Iris pigment epithelial cell (primary cell): ENCODE measurements around the gene RND1.
A peak's percentile ranks its signal among the peaks of the same experiment; 100 is the strongest.
"Not testable (repeated sequence)": the region's sequence is repeated elsewhere in the genome, so short reads cannot be mapped to it uniquely, and the experiment has no call there.

Source experiments
- DNase-seq: peaks from one replicate; pipeline ENCODE4 v3.0.0-alpha.2; 2011; ENCODE audit warnings: low read depth

RND1 gene

DNA sequence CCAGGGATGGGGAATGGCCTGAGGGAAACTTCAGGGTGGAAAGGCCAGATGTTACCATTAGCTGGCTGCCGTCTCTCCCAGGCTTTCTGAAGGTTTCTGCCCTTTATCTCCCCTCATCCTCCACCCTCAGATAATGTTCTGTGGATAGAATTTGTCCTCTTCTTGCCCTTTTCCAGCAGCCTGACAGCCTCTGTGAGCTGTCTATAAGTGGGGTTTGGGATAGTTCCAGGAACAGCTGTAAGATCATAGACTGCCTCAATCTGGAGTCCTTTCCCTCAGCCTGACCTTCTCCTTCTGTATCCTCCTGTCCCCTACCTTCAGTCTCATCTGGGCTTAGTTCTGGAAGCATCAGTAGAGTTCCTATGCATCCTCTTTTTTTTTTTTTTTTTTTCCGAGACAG, 2.8 kb upstream of the RND1 start:
- no peak for DNase-seq

DNA sequence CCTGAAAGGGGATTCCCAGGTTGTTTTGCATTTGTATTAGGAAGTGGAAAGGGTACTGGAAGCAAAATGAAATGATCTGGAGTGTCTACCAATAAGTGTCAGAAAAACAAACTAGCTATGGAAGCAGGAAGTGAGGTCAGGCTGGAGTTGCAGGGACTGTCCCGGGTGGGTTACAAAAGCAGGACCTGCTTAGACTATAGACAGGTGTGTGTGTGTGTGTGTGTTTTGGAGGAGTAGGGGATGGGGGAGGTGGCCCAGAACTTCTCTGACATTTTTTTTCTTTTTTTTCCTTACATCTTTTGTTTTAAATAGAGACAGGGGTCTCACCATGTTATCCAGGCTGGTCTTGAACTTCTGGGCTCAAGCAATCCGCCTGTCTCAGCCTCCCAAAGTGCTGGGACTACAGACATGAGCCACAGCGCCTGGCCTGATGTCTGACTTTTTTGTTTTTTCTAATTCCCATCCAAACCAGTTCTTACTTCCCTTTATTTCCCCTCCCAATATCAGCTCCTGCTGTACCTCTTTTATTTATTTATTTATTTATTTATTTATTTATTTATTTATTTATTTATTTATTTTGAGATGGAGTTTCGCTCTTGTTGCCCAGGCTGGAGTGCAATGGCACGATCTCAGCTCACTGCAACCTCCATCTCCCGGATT, 512 bp upstream of the RND1 start:
- DNase-seq = no peak

DNA sequence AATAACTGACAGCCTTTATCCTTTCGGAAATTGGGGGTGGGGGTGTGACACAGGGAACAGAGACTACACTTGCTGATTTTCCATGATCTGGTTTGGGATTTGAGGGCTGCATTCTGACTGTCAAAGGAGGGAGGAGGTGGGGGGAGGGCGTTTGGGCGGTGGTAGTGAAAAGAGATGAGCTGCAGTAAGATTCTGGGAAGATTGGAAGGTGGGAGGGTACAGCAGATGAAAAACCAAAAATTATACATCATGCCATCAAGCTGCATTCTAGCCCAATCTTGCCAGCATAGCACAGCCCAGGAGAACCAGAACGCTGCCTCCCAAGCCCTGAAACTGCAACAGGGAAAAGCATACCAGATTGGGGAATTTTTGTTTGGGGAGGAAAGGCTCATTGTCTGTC, 2.4 kb downstream of the RND1 start:
- DNase-seq = no peak

DNA sequence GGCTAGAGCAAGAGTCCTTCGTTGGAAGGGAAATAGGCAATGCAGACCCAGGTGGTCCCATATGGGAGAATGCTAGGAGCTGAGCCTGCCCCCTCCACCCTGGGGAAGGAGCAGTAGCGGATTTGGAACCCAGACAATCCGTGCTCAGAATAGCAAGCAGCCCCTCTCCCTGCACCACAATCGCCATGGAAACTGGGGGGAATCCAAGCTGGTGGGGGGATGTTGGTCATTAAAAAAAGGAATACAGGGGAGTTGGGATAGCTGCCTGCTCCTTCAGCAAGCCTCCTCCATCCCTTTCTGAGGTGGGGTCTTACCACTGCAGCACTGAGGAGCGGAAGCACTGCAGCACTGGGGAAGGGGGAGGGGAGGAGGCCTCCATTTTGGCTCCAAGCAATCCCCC, 2.9 kb downstream of the RND1 start:
- no peak for DNase-seq

DNA sequence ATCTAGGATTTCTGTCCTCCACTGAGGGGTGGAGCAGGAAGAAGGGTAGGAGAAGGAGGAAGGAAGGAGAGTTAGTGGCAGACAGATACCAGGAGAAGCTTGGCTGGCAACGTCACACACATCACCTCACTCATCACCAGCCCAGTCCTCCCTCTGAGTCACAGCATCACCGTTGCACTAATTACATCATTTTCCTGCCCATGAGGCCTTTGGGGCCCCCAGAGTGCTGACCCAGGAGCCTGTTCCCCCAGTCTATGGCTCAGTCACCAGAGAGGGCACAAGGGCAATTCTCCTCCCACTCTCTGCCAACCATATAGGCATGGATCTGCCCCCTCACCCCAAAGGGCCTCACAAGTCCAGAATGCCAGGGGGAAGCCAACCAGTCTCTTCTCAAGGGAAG, 4.6 kb downstream of the RND1 start:
- no peak for DNase-seq

DNA sequence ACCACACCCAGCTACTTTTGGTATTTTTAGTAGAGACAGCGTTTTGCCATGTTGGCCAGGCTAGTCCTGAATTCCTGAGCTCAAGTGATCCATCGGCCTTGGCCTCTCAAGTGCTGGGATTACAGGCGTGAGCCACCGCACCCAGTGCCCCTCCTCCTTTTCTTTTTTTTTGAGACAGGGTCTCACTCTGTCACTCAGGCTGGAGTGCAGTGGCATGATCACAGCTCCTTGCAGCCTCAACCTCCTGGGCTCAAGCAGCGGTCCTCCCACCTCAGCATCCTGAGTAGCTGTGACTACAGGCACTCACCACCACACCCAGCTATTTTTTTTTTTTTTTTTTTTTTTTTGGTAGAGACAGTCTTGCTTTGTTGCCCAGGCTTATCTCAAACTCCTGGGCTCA, 5.4 kb downstream of the RND1 start:
- not testable (repeated sequence) for DNase-seq

DNA sequence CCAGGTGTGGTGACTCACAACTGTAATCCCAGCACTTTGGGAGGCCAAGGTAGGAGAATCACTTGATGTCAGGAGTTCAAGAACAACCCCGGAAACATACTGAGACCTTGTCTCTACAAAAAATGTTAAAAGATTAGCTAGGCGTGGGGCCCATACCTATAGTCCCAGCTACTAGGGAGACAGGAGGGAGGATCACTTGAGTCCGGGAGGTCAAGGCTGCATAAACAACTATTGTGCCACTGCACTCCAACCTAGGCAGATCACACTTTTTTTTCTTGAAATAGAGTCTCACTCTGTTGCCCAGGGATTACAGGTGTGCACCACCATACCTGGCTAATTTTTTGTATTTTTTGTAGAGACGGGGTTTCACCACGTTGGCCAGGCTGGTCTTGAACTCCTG, 6.1 kb downstream of the RND1 start:
- no peak for DNase-seq

DNA sequence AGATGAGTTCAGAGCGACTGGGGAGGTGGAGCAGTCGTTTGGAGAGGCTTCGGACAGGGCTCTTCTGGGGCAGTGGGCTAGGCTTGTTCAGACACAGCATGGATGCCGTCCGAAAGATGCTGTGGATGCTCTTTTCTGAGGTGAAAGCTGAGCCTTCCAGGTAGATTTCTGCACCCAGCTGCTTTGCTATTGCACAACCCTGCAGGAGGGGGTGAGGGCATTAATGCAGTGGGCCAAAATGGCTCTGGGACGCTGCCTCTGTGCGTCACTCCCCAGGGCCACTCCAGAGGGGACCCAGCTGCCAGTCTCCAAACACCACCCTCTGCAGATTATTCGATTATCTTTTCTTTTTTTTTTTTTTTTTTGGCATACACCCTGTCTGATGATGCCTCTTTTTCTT, 7.6 kb downstream of the RND1 start:
- no peak for DNase-seq

DNA sequence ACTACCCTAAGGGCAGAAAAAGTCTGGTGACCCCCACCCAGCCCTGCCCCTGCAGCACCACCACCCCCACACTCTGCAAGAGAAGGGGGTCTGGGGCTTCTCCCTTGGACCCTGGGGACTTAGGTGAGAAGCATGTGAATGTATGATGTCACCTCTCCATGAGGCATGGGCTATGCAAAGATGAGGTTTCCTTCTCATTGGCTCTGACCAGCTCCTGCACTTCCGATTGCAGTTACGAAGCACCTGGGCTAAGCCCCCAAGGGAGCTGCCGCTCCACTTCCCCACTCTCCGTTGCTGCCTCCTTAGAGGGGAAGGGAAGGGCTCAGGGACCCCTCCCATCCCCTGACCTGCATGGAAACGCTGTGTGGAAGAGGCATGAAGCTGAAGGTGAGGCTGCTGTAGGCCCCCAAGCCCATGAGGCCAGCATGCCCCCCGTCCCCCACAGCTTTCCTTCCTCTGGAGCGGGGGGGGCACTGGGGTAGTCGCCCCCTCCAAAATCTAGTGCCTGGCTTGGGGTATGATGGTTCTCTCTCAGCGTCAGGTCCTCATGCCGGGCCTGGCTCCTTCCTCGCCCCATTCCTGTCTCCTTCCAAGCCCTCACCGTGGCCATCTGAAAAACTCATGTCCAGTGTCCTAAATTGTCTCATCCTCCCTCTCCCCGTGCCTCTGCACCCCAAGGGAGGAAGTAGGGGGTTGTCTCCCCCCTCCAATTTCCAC, 8.2 kb downstream of the RND1 start:
- no peak for DNase-seq

DNA sequence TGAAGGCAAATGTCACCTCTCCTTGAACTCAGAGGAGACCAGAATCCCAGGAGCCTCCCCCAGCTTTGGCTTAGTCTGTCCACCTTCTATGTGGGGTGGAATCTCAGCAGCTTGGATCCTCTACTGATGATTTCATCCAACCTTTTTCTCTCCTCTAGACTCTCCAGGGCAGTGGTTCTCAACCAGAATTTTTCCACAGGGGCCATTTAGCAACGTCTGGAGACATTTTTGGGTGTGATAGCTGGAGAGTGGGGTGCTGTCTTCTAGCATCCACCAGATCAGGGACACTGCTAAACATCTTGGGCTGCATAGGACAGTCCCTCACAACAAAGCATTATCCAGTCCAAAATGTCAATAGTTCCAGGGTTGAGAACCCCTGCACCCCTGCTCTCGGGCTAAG, 9.3 kb downstream of the RND1 start:
- DNase-seq = no peak

DNA sequence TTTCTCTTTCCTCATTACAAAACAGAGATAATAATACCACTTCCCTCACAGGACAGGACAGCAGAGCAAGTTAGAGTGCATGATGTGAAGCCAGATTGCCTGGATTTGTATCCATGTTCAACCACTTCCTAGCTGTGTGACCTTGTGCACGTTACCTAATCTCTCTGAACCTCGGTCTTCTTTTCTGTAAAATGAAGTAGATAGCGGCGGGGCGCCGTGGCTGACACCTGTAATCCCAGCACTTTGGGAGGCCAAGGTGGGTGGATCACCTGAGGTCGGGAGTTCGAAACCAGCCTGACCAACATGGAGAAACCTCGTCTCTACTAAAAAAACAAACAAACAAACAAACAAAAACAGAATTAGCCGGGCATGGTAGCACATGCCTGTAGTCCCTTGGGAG, 10.7 kb downstream of the RND1 start:
- DNase-seq = not testable (repeated sequence)

DNA sequence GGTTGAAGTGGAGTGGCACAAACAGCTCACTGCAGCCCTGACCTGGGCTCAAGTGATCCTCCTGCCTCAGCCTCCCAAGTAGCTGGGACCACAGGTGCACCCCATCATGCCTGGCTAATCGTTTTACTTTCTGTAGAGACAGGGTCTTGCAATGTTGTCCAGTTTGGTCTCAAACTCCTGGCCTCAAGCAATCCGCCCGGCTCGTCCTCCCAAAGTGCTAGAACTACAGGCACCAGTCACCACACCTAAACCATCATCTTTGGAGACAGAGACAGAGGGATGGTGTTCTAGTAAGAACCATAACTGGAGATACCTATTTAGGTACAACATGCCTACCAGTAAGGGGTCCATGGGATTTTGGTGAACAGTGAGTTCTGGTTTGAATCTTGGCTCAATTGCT, 11.2 kb downstream of the RND1 start:
- DNase-seq = no peak

DNA sequence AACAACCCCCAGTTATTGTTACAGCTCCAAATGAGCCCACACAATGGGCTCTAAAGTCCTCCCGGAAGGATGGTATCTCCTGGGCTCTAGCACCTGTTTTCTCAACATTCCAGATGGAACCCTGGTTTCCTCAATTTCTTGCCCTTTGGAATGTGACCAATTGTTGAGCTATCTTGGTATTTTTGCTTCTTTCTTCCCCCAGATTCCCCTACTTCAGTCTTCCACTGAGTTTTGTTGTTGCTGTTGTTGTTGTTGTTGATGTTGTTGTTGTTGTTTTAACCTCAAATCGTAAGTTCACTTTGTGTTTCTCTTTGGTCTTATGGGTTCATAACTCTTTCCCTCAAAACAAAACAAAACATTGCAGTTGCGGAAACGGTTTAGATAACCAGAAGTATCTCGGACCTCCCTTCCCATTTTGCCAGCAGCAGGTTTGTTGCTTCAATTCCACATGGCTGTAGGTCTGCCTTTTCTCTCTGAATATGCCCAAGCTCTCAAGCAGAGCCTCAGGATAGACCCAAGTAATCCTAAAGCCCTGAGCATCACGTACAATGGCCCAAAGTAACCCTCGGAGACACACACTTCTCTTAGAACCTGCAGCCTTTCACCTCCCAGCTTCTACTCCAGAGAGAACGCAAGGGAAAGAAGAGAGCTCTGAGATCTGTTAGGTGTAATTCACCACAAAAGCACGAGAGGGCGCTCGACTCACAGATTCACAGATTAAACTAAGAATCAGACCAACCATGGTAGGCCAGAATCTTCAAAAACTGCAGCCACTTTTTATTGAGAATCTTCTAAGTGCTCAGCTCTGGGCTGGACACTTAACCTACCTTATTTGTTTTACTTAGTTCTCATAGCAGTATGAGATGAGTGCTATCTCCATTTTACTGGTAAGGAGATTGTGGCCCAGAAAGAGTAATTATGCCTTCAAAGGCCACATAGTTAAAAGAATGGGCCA, 12.7 kb downstream of the RND1 start:
- peak; percentile 86 for DNase-seq

DNA sequence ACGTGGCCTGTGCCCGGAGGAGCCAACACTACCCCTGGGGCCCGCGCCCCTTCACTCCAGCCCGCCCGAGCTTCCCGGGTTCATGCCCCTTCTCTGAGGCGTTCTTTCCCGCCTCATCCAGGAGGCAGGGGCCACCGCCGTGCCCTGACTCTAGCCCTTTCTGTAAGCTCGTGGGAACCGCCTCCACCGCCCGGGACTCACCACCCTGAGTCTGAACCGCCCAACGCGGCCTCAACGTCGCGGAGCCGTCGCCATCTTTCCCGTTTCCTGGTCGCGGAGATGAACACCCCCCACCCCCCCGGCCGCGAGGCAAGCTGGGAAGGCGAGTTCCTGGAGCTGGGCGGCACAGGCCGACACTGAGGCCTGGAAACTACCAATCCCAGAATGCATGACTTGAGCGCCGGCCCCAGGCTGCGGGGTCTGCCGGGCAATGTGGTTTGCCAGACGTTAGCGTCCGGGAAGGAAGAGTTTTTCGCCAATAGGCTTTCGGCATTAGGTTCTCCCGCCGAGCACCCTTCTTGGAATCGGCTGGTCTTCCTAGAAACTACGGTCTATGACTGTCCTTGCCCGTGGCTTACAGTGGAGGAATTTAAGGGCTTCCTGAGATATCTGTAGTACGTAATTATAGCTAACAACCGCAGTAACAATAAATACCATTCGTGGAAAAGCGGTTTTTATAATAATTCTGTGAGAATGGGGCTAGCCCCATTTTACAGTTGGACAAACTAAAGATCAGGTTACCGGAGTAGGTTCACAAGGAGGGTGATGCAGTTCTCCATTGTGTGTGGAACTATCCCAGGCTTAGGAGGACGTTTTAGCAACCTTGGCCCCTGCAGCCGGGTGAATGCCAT, 13.6 kb downstream of the RND1 start, which contains the start of gene DDX23:
Gene DDX23 (minus strand): TSS at position 281 of the 851 bp plus-strand sequence. CDS start 6,381 bp downstream, outside the sequence.
- DNase-seq = peak; percentile 99

DNA sequence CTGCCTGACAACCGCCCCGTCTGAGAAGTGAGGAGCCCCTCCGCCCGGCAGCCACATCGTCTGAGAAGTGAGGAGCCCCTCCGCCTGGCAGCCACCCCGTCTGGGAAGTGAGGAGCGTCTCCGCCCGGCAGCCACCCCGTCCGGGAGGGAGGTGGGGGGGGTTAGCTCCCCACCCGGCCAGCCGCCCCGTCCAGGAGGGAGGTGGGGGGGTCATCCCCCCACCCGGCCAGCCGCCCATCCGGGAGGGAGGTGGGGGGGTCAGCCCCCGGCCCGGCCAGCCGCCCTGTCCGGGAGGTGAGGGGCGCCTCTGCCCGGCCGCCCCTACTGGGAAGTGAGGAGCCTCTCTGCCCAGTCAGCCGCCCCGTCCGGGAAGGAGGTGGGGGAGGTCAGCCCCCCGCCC, 23.6 kb downstream of the RND1 start:
- not testable (repeated sequence) for DNase-seq

DNA sequence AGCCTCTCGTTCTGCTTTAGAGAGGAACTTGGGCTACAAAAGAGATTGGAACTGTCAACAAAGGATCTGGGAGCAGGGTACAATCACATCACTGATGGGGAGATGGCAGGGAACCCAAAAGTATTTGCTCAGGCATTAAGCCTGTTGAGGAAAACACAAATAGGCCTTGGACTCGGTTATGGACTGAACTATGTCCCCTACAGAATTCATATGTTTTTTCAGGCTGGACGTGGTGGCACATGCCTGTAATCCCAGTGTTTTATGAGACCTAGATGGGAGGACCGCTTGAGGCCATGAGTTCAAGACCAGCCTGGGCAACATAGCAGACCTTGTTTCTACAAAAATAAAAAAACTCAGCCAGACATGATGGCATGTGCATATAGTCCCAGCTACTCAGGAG, 27.6 kb downstream of the RND1 start:
- DNase-seq = no peak

DNA sequence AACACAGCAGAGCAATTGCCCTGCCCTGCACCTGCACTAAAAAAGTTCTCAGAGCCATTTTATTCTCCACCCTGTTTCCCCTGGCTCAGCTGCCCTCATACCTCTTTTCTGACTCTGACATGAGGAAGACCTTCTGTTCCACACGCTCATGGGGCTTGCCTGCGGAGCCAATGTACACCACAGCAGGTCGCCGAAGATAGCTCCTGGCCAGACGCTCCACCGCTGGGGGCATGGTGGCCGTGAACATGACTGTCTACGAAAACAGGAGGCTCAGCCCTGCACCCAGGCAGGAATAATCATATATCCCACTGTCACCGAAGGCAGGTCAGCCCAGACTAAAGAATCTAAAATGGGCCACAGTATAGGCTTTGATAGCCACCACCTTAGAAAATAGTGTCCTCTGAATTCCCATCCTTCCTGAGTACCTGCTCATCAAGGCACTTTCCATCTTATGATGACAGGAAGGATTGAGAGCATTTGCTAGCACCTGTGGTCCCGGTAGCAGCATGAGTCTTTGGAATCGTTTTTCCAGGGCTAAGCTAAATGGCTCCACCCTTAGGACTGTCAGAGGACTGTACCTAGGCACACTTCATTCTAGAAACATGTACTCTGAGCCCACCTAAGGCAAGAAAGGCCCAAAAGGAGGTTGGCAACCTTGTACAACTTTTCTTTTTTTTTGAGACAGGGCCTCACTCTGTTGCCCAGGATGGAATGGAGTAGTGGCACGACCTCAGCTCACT, 33.2 kb downstream of the RND1 start:
- no peak for DNase-seq

DNA sequence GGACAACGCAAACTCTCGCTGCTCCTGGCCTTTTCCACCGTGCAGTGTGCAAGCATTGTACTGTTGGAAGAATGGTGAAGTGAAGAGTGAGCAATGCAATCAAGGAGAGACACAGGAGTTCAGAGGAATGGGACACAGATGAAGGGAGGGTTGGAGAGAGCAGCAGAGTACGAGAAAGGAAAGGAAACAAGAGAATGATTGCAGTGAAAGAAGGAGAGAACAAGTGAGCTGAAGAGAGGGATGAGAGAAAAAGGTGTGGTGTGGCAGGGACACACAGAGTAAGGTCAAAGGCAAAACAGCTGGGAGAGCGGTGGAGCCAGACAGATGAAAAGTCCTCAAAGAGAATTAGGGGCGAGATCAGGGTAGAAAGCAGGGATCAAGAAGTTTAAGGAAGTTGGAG, 34.4 kb downstream of the RND1 start:
- no peak for DNase-seq

DNA sequence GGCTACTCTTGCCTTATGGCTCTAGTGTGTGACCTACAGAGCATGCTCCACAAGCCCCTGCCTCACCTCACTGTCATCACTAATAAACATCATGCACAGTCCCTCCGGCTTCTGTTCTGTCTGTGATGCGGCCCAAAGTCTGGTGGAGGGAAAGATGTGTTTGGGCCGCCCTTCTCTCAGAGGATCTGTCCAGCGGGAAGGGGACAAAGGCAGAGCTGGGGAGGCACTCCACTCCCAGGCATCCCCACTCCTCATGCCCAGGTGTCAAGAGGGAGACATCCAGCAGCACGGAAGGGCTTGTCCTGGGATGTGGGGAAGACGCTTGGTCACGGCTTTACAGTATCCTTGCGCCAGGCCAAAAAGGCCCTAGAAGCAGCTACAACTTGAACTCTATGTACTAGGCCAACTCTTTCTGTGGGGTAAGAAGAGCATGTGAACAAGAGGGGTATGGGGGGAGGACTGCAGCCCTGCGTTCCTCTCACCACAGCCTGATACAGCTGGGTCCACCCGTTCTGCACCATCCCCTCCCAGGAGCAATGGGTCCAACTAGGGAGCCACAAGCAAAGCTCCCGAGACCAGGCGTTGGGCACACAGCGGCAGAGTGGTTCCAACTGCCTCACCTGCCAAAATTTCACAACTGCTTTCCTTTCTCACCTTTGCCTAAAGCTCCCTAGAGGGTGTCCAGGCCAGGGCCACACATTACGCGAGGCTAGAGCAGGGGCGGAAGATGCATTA, 36.7 kb downstream of the RND1 start:
- DNase-seq = no peak

DNA sequence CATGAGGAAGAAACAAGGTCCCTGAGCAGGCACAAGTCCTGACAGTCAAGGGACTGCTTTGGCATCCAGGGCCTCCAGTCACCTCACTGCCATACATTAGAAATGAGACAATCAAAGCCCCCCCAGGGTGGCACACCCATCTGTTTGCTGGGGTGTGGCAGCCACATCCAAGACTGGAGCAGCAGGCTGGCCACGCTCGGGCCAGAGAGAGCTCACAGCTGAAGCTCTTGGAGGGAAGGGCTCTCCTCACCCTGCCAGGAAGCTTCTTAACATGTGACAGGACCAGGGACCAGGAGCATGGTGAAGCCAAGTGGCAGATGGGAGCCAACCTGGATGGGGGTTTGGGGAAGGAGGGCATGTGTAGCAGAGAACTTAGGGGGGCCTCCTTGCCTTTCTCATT, 37.4 kb downstream of the RND1 start:
- DNase-seq = no peak
